Skeletal muscle tissue (tissue), 4 donors: ENCODE data around the gene MAML3. TPM values are rescaled to one million over a fixed set of nuclear protein-coding genes. Genes with fewer than 3 reads are reported as not detected.

Source experiments
- H3K27ac ChIP-seq: one replicate; pipeline ENCODE4 v1.7.0; 2013; ENCODE audit warnings: mild to moderate bottlenecking, low read depth, low read length, inconsistent platforms
- H3K27me3 ChIP-seq, 3 donors: one replicate each; pipeline ENCODE4 v1.7.0; 2013; ENCODE audit warnings: low read length in 3 of 3; ENCODE audit not compliant: control insufficient read depth in 3 of 3, insufficient read depth in 3 of 3
- H3K36me3 ChIP-seq, 3 donors: one replicate each; pipeline ENCODE4 v1.7.0; 2013; ENCODE audit warnings: low read length in 3 of 3; ENCODE audit not compliant: control insufficient read depth in 3 of 3, insufficient read depth in 3 of 3
- H3K4me1 ChIP-seq, 3 donors: one replicate each; pipeline ENCODE4 v1.7.0; 2013; ENCODE audit warnings: low read length in 3 of 3, mild to moderate bottlenecking in 3 of 3; ENCODE audit not compliant: control insufficient read depth in 3 of 3, insufficient read depth in 3 of 3
- H3K4me3 ChIP-seq, 3 donors: one replicate each; pipeline ENCODE4 v1.7.0; 2013; ENCODE audit warnings: low read length in 3 of 3
- H3K9ac ChIP-seq, 3 donors: one replicate each; pipeline ENCODE4 v1.7.0; 2013; ENCODE audit warnings: low read length in 3 of 3, mild to moderate bottlenecking in 3 of 3, moderate library complexity in 2 of 3, low read depth in 1 of 3
- H3K9me3 ChIP-seq, 3 donors: one replicate each; pipeline ENCODE4 v1.7.0; 2013; ENCODE audit warnings: low read length in 3 of 3; ENCODE audit not compliant: control insufficient read depth in 3 of 3
- total RNA-seq: library from RNA; depleted of rRNA; stranded (reverse); fragments of >200 nt; gene quantifications from one replicate; pipeline ENCODE4 v1.2.3, GENCODE V29; 2014
- donor health status: Osteomylitis.

MAML3 gene
- total RNA-seq, 1 donor from 2014 or later: 3.1 TPM

- peaks cover 33 to 47% (median 38%) of the 10 kb centered on the region in 3 donors for H3K4me1 ChIP-seq
- no peaks in the 10 kb centered on the region for H3K27me3 ChIP-seq
- peak overlapping the region; percentile 85 for H3K27ac ChIP-seq
- H3K4me3 ChIP-seq: peak overlapping the region in 1 of 3 donors; percentile 33
- no peaks in the 10 kb centered on the region for H3K36me3 ChIP-seq
- peaks cover 2 to 4% (median 4%) of the 10 kb centered on the region in 3 donors for H3K9me3 ChIP-seq
- H3K9ac ChIP-seq: no peak overlapping the region
These were observed 340.1 kb downstream of the MAML3 start for GRCh38 chr4:139813881-139814280.

GRCh38 chr4:139810710-139811109 is 343.3 kb downstream of the MAML3 start:
- Histone ChIP-seq H3K9ac (no peak overlapping the region), H3K9me3 (peaks cover 2 to 4% (median 4%) of the 10 kb centered on the region in 3 donors), H3K36me3 (no peaks in the 10 kb centered on the region), H3K4me1 (peaks cover 28 to 39% (median 32%) of the 10 kb centered on the region in 3 donors), H3K4me3 (no peak overlapping the region), H3K27ac (no peak overlapping the region), H3K27me3 (no peaks in the 10 kb centered on the region)

GRCh38 chr4:139809757-139810140 is 344.2 kb downstream of the MAML3 start:
- Histone ChIP-seq H3K27ac (peak overlapping the region; percentile 76), H3K9ac (no peak overlapping the region), H3K36me3 (no peaks in the 10 kb centered on the region), H3K9me3 (peaks cover 2 to 4% (median 4%) of the 10 kb centered on the region in 3 donors), H3K27me3 (no peaks in the 10 kb centered on the region), H3K4me3 (no peak overlapping the region), H3K4me1 (peaks cover 23 to 31% (median 26%) of the 10 kb centered on the region in 3 donors)

GRCh38 chr4:139808808-139809756 is 344.9 kb downstream of the MAML3 start:
- Histone ChIP-seq H3K27ac (peak overlapping the region; percentile 76), H3K36me3 (no peaks in the 10 kb centered on the region), H3K9me3 (peaks cover 2 to 4% (median 4%) of the 10 kb centered on the region in 3 donors), H3K4me3 (peak overlapping the region in 2 of 3 donors; percentile 18 to 22), H3K4me1 (peaks cover 17 to 26% (median 20%) of the 10 kb centered on the region in 3 donors), H3K9ac (peak overlapping the region; percentile 28 to 69 (median 46)), H3K27me3 (no peaks in the 10 kb centered on the region)

- peak overlapping the region in 1 of 3 donors; percentile 22 for H3K4me3 ChIP-seq
- H3K4me1 ChIP-seq: peaks cover 13 to 22% (median 15%) of the 10 kb centered on the region in 3 donors
- H3K9me3 ChIP-seq: peaks cover 2 to 4% (median 4%) of the 10 kb centered on the region in 3 donors
- peak overlapping the region; percentile 76 for H3K27ac ChIP-seq
- H3K36me3 ChIP-seq: no peaks in the 10 kb centered on the region
- peak overlapping the region in 2 of 3 donors; percentile 46 to 69 for H3K9ac ChIP-seq
- no peaks in the 10 kb centered on the region for H3K27me3 ChIP-seq
These were observed 345.6 kb downstream of the MAML3 start for GRCh38 chr4:139808381-139808807.

GRCh38 chr4:139807483-139807882 is 346.5 kb downstream of the MAML3 start:
- Histone ChIP-seq H3K4me3 (no peak overlapping the region), H3K4me1 (peaks cover 12 to 22% (median 15%) of the 10 kb centered on the region in 3 donors), H3K27ac (no peak overlapping the region), H3K9me3 (peaks cover 2 to 4% (median 4%) of the 10 kb centered on the region in 3 donors), H3K9ac (no peak overlapping the region), H3K27me3 (no peaks in the 10 kb centered on the region), H3K36me3 (no peaks in the 10 kb centered on the region)

GRCh38 chr4:139806929-139807328 is 347.1 kb downstream of the MAML3 start:
- no peak overlapping the region for H3K4me3 ChIP-seq
- no peaks in the 10 kb centered on the region for H3K27me3 ChIP-seq
- no peak overlapping the region for H3K27ac ChIP-seq
- H3K9ac ChIP-seq: no peak overlapping the region
- no peaks in the 10 kb centered on the region for H3K36me3 ChIP-seq
- H3K9me3 ChIP-seq: peaks cover 2 to 4% (median 4%) of the 10 kb centered on the region in 3 donors
- H3K4me1 ChIP-seq: peaks cover 12 to 22% (median 15%) of the 10 kb centered on the region in 3 donors

- Histone ChIP-seq H3K27ac (no peak overlapping the region), H3K27me3 (no peaks in the 10 kb centered on the region), H3K4me1 (peaks cover 0 to 2% (median 0%) of the 10 kb centered on the region in 3 donors), H3K36me3 (no peaks in the 10 kb centered on the region), H3K4me3 (no peak overlapping the region), H3K9me3 (no peaks in the 10 kb centered on the region), H3K9ac (no peak overlapping the region)
These were observed 351.1 kb downstream of the MAML3 start for GRCh38 chr4:139802931-139803330.

- H3K36me3 ChIP-seq: no peaks in the 10 kb centered on the region
- H3K4me1 ChIP-seq: no peaks in the 10 kb centered on the region
- no peaks in the 10 kb centered on the region for H3K27me3 ChIP-seq
- H3K4me3 ChIP-seq: no peak overlapping the region
- H3K9ac ChIP-seq: no peak overlapping the region
- H3K9me3 ChIP-seq: no peaks in the 10 kb centered on the region
- H3K27ac ChIP-seq: no peak overlapping the region
These were observed 351.5 kb downstream of the MAML3 start for GRCh38 chr4:139802488-139802887.

GRCh38 chr4:139801895-139802294 is 352.1 kb downstream of the MAML3 start:
- Histone ChIP-seq H3K4me1 (no peaks in the 10 kb centered on the region), H3K9ac (no peak overlapping the region), H3K27me3 (no peaks in the 10 kb centered on the region), H3K36me3 (no peaks in the 10 kb centered on the region), H3K9me3 (no peaks in the 10 kb centered on the region), H3K27ac (no peak overlapping the region), H3K4me3 (no peak overlapping the region)
